Parathyroid adenoma (tissue), 2 donors: Measurements from ENCODE around the gene DSP.

Source experiments
- H2AFZ ChIP-seq: fragments of 300-600 bp; sonication (generic); one replicate; pipeline ENCODE4 v1.7.0; 2017; ENCODE audit warnings: antibody characterized with exemption, mild to moderate bottlenecking
- H3K27ac ChIP-seq: fragments of 300-600 bp; sonication (generic); one replicate; pipeline ENCODE4 v1.7.0; 2017
- H3K27me3 ChIP-seq: fragments of 300-600 bp; sonication (generic); one replicate; pipeline ENCODE4 v1.7.0; 2017; ENCODE audit warnings: low read length; ENCODE audit not compliant: control insufficient read depth, insufficient read depth
- H3K36me3 ChIP-seq: fragments of 300-600 bp; sonication (generic); one replicate; pipeline ENCODE4 v1.7.0; 2017; ENCODE audit warnings: low read length; ENCODE audit not compliant: control insufficient read depth, insufficient read depth
- H3K4me1 ChIP-seq: fragments of 300-600 bp; sonication (generic); one replicate; pipeline ENCODE4 v1.7.0; 2017; ENCODE audit warnings: control low read depth
- H3K4me2 ChIP-seq: fragments of 300-600 bp; sonication (generic); one replicate; pipeline ENCODE4 v1.7.0; 2017; ENCODE audit warnings: low read length
- H3K4me3 ChIP-seq: fragments of 300-600 bp; sonication (generic); one replicate; pipeline ENCODE4 v1.7.0; 2017; ENCODE audit warnings: low read depth, low read length
- H3K79me2 ChIP-seq: fragments of 300-600 bp; sonication (generic); one replicate; pipeline ENCODE4 v1.7.0; 2017; ENCODE audit warnings: control low read depth
- H3K9ac ChIP-seq: fragments of 300-600 bp; sonication (generic); one replicate; pipeline ENCODE4 v1.7.0; 2017; ENCODE audit warnings: mild to moderate bottlenecking
- H3K9me3 ChIP-seq: fragments of 300-600 bp; sonication (generic); one replicate; pipeline ENCODE4 v1.7.0; 2017; ENCODE audit warnings: low read length; ENCODE audit not compliant: control insufficient read depth
- TF ChIP-seq, protein P1 (sequence below): fragments of 300-600 bp; sonication (generic); IDR thresholded peaks from one replicate; pipeline ENCODE4 v1.7.0; 2017; ENCODE audit warnings: antibody characterized with exemption, mild to moderate bottlenecking
- donor health status: primary hyperparathyroidism.

Gene DSP

DNA sequence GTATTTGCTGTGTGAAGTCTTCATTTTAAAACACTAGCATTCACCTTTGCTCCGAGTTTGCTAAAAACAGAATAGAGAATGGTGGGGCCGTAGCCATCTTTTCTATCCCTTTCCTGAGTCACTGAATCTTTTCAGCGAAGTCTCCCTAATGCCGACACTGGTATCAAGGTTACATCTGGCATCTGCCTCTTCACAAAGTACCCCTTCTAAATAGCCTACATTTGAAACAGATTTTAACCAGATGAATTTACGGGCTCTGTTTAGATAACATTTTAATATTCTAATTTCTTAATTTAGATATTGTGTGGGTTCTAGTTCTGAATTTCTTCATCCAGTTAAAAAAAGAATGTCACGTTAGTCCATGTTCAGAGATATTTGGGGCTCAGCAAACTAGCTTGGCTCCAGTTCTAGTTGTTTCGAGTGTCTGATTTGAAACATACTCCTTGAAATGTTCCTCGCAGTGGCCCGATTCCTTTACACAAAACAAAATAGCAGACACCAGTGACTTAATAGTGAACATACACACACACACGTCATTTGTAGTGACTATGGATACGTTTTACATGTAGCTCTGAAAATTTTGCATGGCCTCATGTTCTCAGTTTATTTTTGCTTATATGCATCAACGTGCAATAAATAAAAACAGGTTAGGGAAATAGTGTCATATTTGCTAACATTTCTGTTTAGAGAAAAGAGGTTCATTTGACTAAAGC is 15.1 kb downstream of the DSP start:
- peaks cover 25% of the 10 kb centered on the region for H3K4me1 ChIP-seq
- no peaks in the 10 kb centered on the region for H3K36me3 ChIP-seq
- TF ChIP-seq, protein P1, sequence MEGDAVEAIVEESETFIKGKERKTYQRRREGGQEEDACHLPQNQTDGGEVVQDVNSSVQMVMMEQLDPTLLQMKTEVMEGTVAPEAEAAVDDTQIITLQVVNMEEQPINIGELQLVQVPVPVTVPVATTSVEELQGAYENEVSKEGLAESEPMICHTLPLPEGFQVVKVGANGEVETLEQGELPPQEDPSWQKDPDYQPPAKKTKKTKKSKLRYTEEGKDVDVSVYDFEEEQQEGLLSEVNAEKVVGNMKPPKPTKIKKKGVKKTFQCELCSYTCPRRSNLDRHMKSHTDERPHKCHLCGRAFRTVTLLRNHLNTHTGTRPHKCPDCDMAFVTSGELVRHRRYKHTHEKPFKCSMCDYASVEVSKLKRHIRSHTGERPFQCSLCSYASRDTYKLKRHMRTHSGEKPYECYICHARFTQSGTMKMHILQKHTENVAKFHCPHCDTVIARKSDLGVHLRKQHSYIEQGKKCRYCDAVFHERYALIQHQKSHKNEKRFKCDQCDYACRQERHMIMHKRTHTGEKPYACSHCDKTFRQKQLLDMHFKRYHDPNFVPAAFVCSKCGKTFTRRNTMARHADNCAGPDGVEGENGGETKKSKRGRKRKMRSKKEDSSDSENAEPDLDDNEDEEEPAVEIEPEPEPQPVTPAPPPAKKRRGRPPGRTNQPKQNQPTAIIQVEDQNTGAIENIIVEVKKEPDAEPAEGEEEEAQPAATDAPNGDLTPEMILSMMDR = no peak
- no peak overlapping the region for H2AFZ ChIP-seq
- H3K27me3 ChIP-seq = no peaks in the 10 kb centered on the region
- H3K9ac ChIP-seq = no peak overlapping the region
- no peak overlapping the region for H3K4me2 ChIP-seq
- H3K9me3 ChIP-seq = no peaks in the 10 kb centered on the region
- no peak overlapping the region for H3K27ac ChIP-seq
- no peak overlapping the region for H3K4me3 ChIP-seq
- H3K79me2 ChIP-seq = peaks cover 27% of the 10 kb centered on the region

DNA sequence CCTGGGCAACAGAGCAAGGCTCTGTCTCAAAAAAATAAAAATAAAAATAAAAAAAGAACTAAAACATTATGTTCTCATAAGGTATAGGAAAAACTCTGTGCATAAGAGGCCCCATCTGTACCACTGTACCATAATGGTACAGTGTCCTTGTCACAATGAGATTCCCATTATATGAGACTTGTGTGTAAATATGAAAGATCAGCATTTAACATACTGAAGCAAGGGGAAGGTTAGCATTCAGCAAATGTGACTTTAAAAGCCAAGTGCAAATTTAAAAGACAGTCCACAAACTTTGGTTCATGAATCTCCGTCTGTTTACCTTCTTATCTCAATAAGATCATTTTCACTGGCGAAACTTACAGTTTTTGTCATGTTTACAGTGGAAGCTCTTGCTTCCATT is 16.2 kb downstream of the DSP start:
- Histone ChIP-seq H3K9me3 (no peaks in the 10 kb centered on the region), H3K36me3 (no peaks in the 10 kb centered on the region), H3K79me2 (peaks cover 17% of the 10 kb centered on the region), H3K4me1 (peaks cover 32% of the 10 kb centered on the region), H3K4me3 (no peak overlapping the region), H3K27ac (no peak overlapping the region), H3K27me3 (no peaks in the 10 kb centered on the region), H2AFZ (no peak overlapping the region), H3K4me2 (no peak overlapping the region), H3K9ac (no peak overlapping the region)
- TF ChIP-seq, protein P1 = no peak

DNA sequence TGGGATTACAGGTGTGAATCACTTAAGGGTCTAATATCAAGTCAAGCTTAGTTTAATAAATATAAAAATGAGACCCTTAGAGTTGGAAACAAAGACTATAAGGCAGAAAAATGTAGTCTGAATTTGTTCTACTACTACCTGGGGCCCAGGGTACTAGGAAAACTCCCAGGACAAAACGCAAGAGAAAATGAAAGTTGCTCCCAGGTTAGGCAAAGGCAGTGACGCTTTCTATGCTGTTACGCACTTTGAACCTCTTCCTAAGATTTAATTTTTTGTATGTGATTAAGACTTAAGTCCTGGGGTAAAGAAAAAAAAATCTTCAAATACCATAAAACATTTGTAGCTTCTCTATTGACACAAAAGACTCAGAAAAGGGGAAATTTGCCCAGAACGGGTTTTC is 17.3 kb downstream of the DSP start:
- no peaks in the 10 kb centered on the region for H3K27me3 ChIP-seq
- no peak overlapping the region for H2AFZ ChIP-seq
- no peak overlapping the region for H3K4me2 ChIP-seq
- H3K27ac ChIP-seq = no peak overlapping the region
- H3K79me2 ChIP-seq = peaks cover 8% of the 10 kb centered on the region
- TF ChIP-seq, protein P1 = no peak
- no peak overlapping the region for H3K9ac ChIP-seq
- H3K4me3 ChIP-seq = no peak overlapping the region
- H3K9me3 ChIP-seq = no peaks in the 10 kb centered on the region
- no peaks in the 10 kb centered on the region for H3K36me3 ChIP-seq
- H3K4me1 ChIP-seq = peaks cover 24% of the 10 kb centered on the region

DNA sequence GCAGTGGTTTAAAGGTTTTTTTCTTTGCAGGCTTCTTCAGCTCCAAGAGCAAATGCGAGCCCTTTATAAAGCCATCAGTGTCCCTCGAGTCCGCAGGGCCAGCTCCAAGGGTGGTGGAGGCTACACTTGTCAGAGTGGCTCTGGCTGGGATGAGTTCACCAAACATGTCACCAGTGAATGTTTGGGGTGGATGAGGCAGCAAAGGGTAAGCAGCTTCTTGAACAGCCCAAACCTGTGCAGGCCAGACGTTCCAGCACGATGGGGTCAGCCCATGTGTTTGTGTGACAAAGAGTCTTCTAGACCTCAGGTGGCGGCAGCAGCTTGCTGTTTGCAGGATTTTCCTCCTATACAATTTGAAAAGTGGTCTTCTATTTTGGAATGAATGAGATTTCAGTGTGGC is 17.7 kb downstream of the DSP start:
- Histone ChIP-seq H3K27ac (no peak overlapping the region), H3K4me3 (no peak overlapping the region), H3K27me3 (no peaks in the 10 kb centered on the region), H3K9me3 (no peaks in the 10 kb centered on the region), H2AFZ (no peak overlapping the region), H3K36me3 (no peaks in the 10 kb centered on the region), H3K4me2 (no peak overlapping the region), H3K79me2 (peaks cover 8% of the 10 kb centered on the region), H3K4me1 (peaks cover 23% of the 10 kb centered on the region), H3K9ac (no peak overlapping the region)
- TF ChIP-seq, protein P1 = no peak
